Measurements from ENCODE around the gene NR5A1.

- TF ChIP-seq POLR2A (IDR thresholded peaks at IDR 0.05) (no peak), CTCF (IDR thresholded peaks at IDR 0.05) (no peak), EP300 (IDR thresholded peaks at IDR 0.05; ENCODE audit: low read depth) (no peak), POLR2AphosphoS5 (IDR thresholded peaks at IDR 0.05) (no peak)
Measured at GRCh38 chr9:124440786-124441185, 66.4 kb downstream of the NR5A1 start.

All from transverse colon (tissue), 4 donors.